H9 (cell line): Measurements from ENCODE around the gene REXO2. TPM values are rescaled to one million over a fixed set of nuclear protein-coding genes. Genes with fewer than 3 reads are reported as not detected.

Source experiments
- DNase-seq: peaks from one replicate; pipeline ENCODE4 v3.0.0-alpha.2; 2017
- H2AFZ ChIP-seq: one replicate; pipeline ENCODE4 v1.6.1; 2013; ENCODE audit warnings: mild to moderate bottlenecking, low read length, control low read depth, moderate library complexity
- H2AK5ac ChIP-seq: 2 replicates; pipeline ENCODE4 v1.6.1; 2013; ENCODE audit warnings: low read length, control low read depth, mixed read lengths; ENCODE audit not compliant: insufficient read length
- H2BK120ac ChIP-seq: one replicate; pipeline ENCODE4 v1.6.1; 2013; ENCODE audit warnings: low read depth, mild to moderate bottlenecking, low read length, control low read depth, inconsistent platforms; ENCODE audit not compliant: poor library complexity, severe bottlenecking
- H2BK12ac ChIP-seq: 2 replicates; pipeline ENCODE4 v1.6.1; 2013; ENCODE audit warnings: low read length, control low read depth, mixed read lengths, low read depth; ENCODE audit not compliant: insufficient read length
- H2BK15ac ChIP-seq: 2 replicates; pipeline ENCODE4 v1.6.1; 2013; ENCODE audit warnings: low read depth, low read length, control low read depth
- H2BK20ac ChIP-seq: one replicate; pipeline ENCODE4 v1.6.1; 2013; ENCODE audit warnings: low read depth, mild to moderate bottlenecking, low read length, control low read depth, inconsistent platforms; ENCODE audit not compliant: poor library complexity, severe bottlenecking
- H2BK5ac ChIP-seq: 2 replicates; pipeline ENCODE4 v1.6.1; 2013; ENCODE audit warnings: low read length, control low read depth, mixed read lengths; ENCODE audit not compliant: insufficient read length
- H3K14ac ChIP-seq: 2 replicates; pipeline ENCODE4 v1.6.1; 2013; ENCODE audit warnings: low read length, control low read depth; ENCODE audit not compliant: insufficient read depth
- H3K18ac ChIP-seq: 2 replicates; pipeline ENCODE4 v1.6.1; 2013; ENCODE audit warnings: low read depth, mild to moderate bottlenecking, mixed read lengths, low read length, control low read depth; ENCODE audit not compliant: insufficient read length
- H3K23ac ChIP-seq: 2 replicates; pipeline ENCODE4 v1.6.1; 2013; ENCODE audit warnings: low read length, control low read depth, mixed read lengths, low read depth; ENCODE audit not compliant: insufficient read length
- H3K23me2 ChIP-seq: 2 replicates; pipeline ENCODE4 v1.6.1; 2013; ENCODE audit warnings: low read depth, mild to moderate bottlenecking, mixed read lengths, low read length, control low read depth; ENCODE audit not compliant: insufficient read length, poor library complexity, severe bottlenecking
- H3K27ac ChIP-seq: 2 replicates; pipeline ENCODE4 v1.5.1; 2013; ENCODE audit warnings: low read length, control low read depth, mixed read lengths, low read depth; ENCODE audit not compliant: insufficient read length
- H3K27me3 ChIP-seq: 2 replicates; pipeline ENCODE4 v1.6.1; 2013; ENCODE audit warnings: low read length, control low read depth, inconsistent platforms; ENCODE audit not compliant: insufficient read depth
- H3K4ac ChIP-seq: 2 replicates; pipeline ENCODE4 v1.6.1; 2013; ENCODE audit warnings: low read depth, mild to moderate bottlenecking, control low read depth, inconsistent platforms, low read length, moderate library complexity
- H3K4me1 ChIP-seq: 2 replicates; pipeline ENCODE4 v1.6.1; 2013; ENCODE audit warnings: low read length, control low read depth, inconsistent platforms; ENCODE audit not compliant: insufficient read depth
- H3K4me2 ChIP-seq: 2 replicates; pipeline ENCODE4 v1.6.1; 2013; ENCODE audit warnings: low read length, control low read depth, mixed read lengths; ENCODE audit not compliant: insufficient read length, insufficient read depth
- H3K56ac ChIP-seq: 2 replicates; pipeline ENCODE4 v1.6.1; 2013; ENCODE audit warnings: low read depth, mild to moderate bottlenecking, mixed read lengths, low read length, control low read depth; ENCODE audit not compliant: insufficient read length
- H3K79me1 ChIP-seq: 2 replicates; pipeline ENCODE4 v1.6.1; 2013; ENCODE audit warnings: low read depth, mild to moderate bottlenecking, moderate library complexity, low read length, control low read depth, inconsistent platforms; ENCODE audit not compliant: insufficient read depth, poor library complexity, severe bottlenecking
- H3K79me2 ChIP-seq: 2 replicates; pipeline ENCODE4 v1.6.1; 2013; ENCODE audit warnings: low read length, control low read depth, inconsistent platforms; ENCODE audit not compliant: insufficient read depth
- H3K9ac ChIP-seq: 2 replicates; pipeline ENCODE4 v1.6.1; 2013; ENCODE audit warnings: low read length, control low read depth, mixed read lengths; ENCODE audit not compliant: insufficient read length; ENCODE audit errors: extremely low read depth
- H3K9me3 ChIP-seq: one replicate; pipeline ENCODE4 v1.6.1; 2013; ENCODE audit warnings: low read depth, low read length, inconsistent platforms; ENCODE audit not compliant: control insufficient read depth
- H3T11ph ChIP-seq: one replicate; pipeline ENCODE4 v1.6.1; 2013; ENCODE audit warnings: mild to moderate bottlenecking, low read length, control low read depth, inconsistent platforms
- H4K20me1 ChIP-seq: one replicate; pipeline ENCODE4 v1.6.1; 2013; ENCODE audit not compliant: control insufficient read depth, insufficient read length, insufficient read depth
- H4K5ac ChIP-seq: 2 replicates; pipeline ENCODE4 v1.6.1; 2013; ENCODE audit warnings: low read depth, mild to moderate bottlenecking, mixed read lengths, low read length, control low read depth; ENCODE audit not compliant: insufficient read length
- H4K8ac ChIP-seq: replicated peaks from 2 replicates; pipeline ENCODE4 v1.6.1; 2013; ENCODE audit warnings: low read length, control low read depth, mixed read lengths, low read depth; ENCODE audit not compliant: insufficient read length
- H4K91ac ChIP-seq: 2 replicates; pipeline ENCODE4 v1.6.1; 2013; ENCODE audit warnings: low read depth, mild to moderate bottlenecking, moderate library complexity, mixed read lengths, low read length, control low read depth; ENCODE audit not compliant: insufficient read length
- H3K27ac Mint-ChIP-seq, 3 experiments: 2 replicates in 2 of 3; 3 replicates in 1 of 3; pipeline ENCODE4 v1.8.0; 2020 to 2021; ENCODE audit warnings: mixed read lengths in 3 of 3, mild to moderate bottlenecking in 1 of 3, moderate library complexity in 1 of 3
- H3K27me3 Mint-ChIP-seq: 2 replicates; pipeline ENCODE4 v1.8.0; 2021; ENCODE audit warnings: low read depth, mild to moderate bottlenecking, moderate library complexity, mixed read lengths
- H3K36me3 Mint-ChIP-seq, 3 experiments: 2 replicates in 2 of 3; 3 replicates in 1 of 3; pipeline ENCODE4 v1.8.0; 2020 to 2021; ENCODE audit warnings: low read depth in 3 of 3, mixed read lengths in 3 of 3; ENCODE audit not compliant: insufficient read depth in 1 of 3
- H3K4me1 Mint-ChIP-seq, 2 experiments: 2 replicates each; pipeline ENCODE4 v1.8.0; 2020; ENCODE audit warnings: mixed read lengths in 2 of 2
- H3K4me3 Mint-ChIP-seq, 2 experiments: 2 replicates in 1 of 2; 3 replicates in 1 of 2; pipeline ENCODE4 v1.8.0; 2020 to 2021; ENCODE audit warnings: mild to moderate bottlenecking in 2 of 2, mixed read lengths in 2 of 2, moderate library complexity in 1 of 2
- H3K9me3 Mint-ChIP-seq, 2 experiments: 2 replicates in 1 of 2; 3 replicates in 1 of 2; pipeline ENCODE4 v1.8.0; 2020; ENCODE audit warnings: mild to moderate bottlenecking in 2 of 2, mixed read lengths in 2 of 2, moderate library complexity in 1 of 2
- CTCF ChIP-seq: fragments of 200-600 bp; sonication (generic); conservative IDR thresholded peaks from 3 replicates; pipeline ENCODE4 v1.8.0; 2021; ENCODE audit warnings: antibody characterized with exemption, mild to moderate bottlenecking
- WGBS: extraction: QIAGEN DNeasy Blood & Tissue Kit; methylation state at CpG from one replicate; pipeline ENCODE4 v1.1.7; 2013; ENCODE audit warnings: missing lambda C conversion rate, low lambda C conversion rate, mixed read lengths; ENCODE audit not compliant: insufficient read length; ENCODE audit errors: extremely low coverage; 5-methylcytosine and 5-hydroxymethylcytosine counted together
- total RNA-seq: library from RNA; stranded (reverse); gene quantifications from 2 replicates; pipeline ENCODE4 v1.2.1, GENCODE V29; 2021

Gene REXO2
- total RNA-seq, 1 experiment from 2014 or later = 92.8 TPM

GRCh38 chr11:114452399-114452798 is 13.1 kb downstream of the REXO2 start:
- H3K23ac ChIP-seq = no peak overlapping the region
- H2BK120ac ChIP-seq = no peak overlapping the region
- H4K5ac ChIP-seq = no peak overlapping the region
- H2BK20ac ChIP-seq = no peak overlapping the region
- no peaks in the 10 kb centered on the region for H3K9me3 ChIP-seq
- no peak overlapping the region for H2AK5ac ChIP-seq
- H2BK5ac ChIP-seq = no peak overlapping the region
- no peak overlapping the region for H3K14ac ChIP-seq
- no peaks in the 10 kb centered on the region for H3K79me1 ChIP-seq
- no peak overlapping the region for H2BK12ac ChIP-seq
- no peaks in the 10 kb centered on the region for H3K27me3 ChIP-seq
- H2AFZ ChIP-seq = no peak overlapping the region
- no peak overlapping the region for H3K4me2 ChIP-seq
- H3K9ac ChIP-seq = no peak overlapping the region
- no peaks in the 10 kb centered on the region for H3K9me3 Mint-ChIP-seq
- H4K8ac ChIP-seq = no peak overlapping the region
- H3K23me2 ChIP-seq = no peaks in the 10 kb centered on the region
- H3K27ac Mint-ChIP-seq = no peak overlapping the region
- no peak overlapping the region for H3K18ac ChIP-seq
- peaks cover 18 to 42% (median 25%) of the 10 kb centered on the region in 3 experiments; a peak in 6 of 7 replicates for H3K36me3 Mint-ChIP-seq
- H3K4me3 Mint-ChIP-seq = no peak overlapping the region
- no peaks in the 10 kb centered on the region for H4K20me1 ChIP-seq
- peaks cover 2% of the 10 kb centered on the region; the same call in 1 of the 2 replicates for H3K4me1 ChIP-seq
- H3T11ph ChIP-seq = no peak overlapping the region
- H3K56ac ChIP-seq = no peak overlapping the region
- peaks cover 9 to 12% of the 10 kb centered on the region in 2 experiments for H3K4me1 Mint-ChIP-seq
- no peak overlapping the region for H4K91ac ChIP-seq
- no peaks in the 10 kb centered on the region for H3K27me3 Mint-ChIP-seq
- H3K27ac ChIP-seq = no peak overlapping the region
- H3K4ac ChIP-seq = no peak overlapping the region
- TF ChIP-seq CTCF = no peak
- no peak overlapping the region for H2BK15ac ChIP-seq
- WGBS = no CpG with 5 or more reads among the region's 3 CpGs
- H3K79me2 ChIP-seq = no peaks in the 10 kb centered on the region
- no peak for DNase-seq
